Head of caudate nucleus (tissue), 42 donors: ENCODE data around the gene LRRC32.

Experiments used
- DNase-seq, 42 donors: peaks; one replicate each; pipeline versions ENCODE4 v3.0.0 to v3.0.0-alpha.2; 2020 to 2021; ENCODE audit warnings: mixed read lengths in 7 of 42
- intact Hi-C: fragments of 100-400 bp; cut with DNase I; formaldehyde crosslinking; loops from one replicate; pipeline ENCODE4 v1.15.0; 2022

The LRRC32 gene

DNA sequence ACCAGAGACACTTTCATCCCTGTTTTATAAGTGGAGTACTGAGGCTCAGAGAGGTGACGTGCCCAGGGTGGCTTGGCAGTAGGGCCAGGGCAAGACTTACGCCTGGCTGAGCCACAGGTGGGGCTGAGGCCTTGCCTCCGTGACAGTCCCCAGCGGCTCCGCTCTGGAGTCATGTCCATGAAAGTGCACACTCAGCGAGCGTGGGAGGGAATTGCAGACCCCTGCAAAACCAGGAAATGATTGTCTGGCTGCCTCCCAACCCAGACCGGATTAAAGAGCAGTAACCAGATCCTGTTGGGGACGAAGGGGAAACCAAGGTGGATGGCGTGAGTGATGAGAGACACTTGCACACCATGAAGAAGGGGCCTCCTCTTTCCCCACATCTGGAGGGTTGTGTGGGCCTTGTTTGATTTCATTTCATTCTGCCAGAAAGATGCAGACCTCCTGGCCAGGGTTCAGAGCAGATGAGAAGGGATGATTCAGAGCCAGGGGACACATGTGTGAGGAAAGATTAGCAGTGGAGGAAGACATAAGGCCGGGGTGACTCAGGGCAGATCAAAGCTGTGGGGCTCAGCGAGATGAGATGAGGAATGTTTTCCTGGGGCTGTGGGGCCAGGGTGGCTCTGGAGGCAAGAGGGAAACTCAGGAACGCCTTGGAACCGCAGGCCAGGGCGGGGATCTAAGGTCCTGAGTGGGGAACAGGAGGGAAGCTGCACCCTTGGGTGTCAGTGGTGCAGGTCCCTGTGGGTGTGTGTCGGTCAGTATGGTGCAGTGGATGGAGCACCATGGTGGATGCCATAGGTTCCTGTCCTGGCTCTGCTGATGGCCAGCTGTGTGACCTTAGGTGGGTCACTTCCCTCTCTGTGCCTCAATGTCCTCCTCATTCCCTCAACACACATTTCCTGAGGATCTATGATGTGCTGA is 29.9 kb upstream of the LRRC32 start:
- no peak for DNase-seq

DNA sequence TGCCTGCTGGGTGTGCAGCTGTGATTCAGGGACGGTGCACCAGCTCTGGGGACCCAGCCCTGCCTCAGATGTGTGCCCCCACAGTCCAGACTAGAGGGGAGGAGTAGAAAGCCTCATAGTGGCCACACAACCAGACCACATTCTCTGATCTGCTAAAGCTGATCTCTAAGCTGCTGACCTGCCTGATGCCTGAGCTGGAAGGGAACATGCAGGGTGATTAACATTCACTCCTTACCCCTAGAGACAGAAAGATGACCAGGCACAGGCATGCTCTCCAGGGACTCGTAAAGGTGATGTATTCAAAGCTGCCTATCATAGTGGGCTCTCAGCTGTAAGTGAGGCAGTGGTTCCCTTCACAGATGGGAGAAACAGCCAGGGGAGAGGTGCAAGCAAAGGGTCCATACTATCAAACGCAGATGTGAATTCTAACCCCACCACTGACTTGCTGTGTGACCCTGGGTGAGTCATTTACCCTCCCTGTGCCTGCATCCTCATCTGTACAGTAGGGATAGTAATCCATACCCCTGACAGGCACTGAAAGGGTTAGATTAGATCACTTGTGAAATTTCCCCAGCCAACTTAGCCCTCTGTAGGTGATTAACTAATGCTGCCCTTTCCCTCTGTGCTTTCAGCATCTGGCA is 29.0 kb upstream of the LRRC32 start:
- intact Hi-C loops, result no loop called here
- no peak for DNase-seq

More for the DNA sequence above, 29.9 kb upstream of the LRRC32 start:
- intact Hi-C loops, result no loop called here

DNA sequence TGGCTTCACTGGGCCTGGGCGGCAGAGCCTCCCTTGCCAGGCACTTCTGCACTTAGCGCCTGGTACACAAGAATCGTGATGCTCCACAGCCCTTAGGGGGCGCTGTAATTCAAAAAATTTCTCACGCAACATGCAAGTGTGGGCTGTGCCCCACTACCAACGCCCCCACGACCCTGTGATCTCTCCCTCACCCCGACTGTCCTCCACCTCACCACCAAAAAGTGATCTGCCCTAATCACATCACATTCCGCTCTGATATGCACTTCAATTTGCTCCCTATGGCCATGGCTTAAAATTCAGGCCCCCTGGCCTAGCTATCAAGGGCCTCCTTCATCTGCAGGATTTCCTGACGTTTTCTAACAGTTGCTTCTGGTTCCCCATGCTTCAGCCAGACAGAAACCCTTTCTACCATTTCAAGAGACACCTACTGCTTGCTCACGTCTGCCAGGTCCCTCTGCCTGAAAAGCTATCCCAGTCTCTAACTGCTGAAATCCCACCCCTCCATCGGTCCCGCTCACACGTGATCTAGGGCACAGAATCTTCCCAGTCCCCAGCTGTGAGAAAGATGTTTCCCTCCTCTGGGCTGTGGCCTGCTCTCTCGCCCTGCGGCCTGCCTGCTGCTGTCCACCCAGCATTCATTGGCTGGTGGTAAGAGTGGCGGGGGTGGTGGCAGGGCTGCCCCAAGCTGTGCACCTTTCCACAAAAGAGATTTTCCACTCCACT is 27.9 kb upstream of the LRRC32 start:
- DNase-seq, result no peak
- intact Hi-C loops, result no loop called here

DNA sequence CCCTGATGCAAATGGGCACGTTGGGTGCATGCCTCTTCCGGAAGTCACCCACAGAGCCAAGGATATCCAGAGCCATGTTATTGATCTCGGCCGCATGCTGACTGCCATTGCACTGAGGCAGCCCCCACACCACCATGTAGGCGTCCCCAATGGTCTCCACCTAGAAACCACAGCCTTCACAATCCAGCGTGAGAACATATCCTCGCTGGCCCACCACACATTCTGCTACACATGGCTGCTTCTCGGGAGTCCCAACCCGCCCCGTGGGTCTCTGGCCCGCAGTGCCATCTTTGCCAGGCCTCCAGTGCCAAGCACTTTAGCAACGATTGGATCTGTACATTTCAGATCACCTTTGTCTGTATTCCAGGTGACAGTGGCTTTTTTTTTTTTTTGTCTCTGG is 26.2 kb upstream of the LRRC32 start:
- DNase-seq, result no peak
- intact Hi-C loops, result no loop called here

DNA sequence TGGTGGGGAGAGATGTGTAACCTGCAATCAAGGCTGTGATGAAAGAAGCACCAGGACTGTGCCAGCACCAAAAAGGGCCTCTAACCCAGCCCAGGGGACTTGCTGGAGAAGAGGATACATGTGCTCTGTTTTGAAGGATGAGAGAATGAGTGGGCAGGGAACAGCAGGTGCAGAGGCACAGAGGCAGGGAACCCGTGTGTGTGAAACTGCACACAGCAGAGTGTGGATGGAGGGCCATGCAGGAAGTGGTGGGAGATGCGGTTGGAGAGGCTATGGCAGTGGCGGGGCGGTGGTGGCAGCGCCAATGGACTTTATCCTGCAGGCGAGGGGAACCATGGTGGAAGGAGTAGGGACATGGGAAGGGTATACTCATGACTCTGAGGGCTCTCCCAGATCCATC is 25.2 kb upstream of the LRRC32 start:
- DNase-seq, result no peak
- intact Hi-C loops, result no loop called here

DNA sequence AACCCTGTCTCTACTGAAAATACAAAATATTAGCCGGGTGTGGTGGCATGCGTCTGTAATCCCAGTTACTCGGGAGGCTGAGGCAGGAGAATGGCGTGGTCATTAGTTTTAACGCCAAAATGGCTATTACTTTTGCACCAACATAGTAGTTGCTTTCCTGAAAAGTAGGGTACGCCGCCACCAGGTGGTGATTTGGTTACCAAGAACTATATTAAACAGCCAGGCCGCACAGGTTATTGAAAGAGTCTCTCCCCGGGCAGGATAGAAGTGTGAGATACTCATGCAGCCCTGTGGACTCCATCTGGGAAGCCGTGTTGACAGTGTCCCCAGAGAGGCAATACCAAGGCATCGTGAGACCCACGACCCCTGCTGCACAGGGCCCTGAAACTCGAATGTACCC is 24.6 kb upstream of the LRRC32 start:
- intact Hi-C loops, result no loop called here
- DNase-seq, result no peak

DNA sequence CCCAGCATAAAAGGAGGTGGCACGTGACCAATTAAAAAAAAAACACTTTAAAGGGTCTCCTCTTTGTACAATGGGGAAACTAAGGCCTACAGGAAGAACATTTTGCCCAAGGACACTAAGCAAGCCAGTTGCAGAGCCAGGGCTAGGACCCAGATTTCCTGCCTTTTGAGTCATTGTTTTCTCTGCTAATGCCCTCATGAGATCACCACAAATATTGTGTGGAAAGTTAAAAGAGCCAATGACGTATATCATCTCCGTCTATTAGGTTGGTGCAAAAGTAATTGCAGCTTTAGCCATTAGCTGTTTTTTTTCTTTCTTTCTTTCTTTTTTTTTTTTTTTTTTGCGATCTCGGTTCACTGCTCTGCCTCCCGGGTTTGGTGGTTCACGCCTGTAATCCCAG is 24.1 kb upstream of the LRRC32 start:
- intact Hi-C loops, result no loop called here
- DNase-seq, result no peak

DNA sequence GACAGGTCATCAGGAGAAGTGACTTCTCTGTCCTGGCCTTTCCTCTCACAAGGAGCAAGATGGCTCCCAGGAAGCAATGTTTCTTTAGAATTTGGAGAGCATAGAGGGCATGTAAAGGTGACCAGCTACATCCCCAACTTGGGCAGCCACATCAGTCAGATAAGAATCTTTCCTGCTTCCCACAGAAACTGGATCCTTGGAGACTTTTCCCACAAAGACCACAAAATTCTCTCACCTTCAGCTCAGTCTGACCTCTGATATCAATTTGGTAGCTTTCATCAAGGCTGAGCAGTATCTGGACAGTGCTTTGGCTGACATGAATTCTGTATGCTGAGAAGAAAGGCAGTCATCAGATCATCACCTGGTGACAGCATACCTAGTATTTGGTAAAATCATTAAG is 23.3 kb upstream of the LRRC32 start:
- DNase-seq, result no peak
- intact Hi-C loops, result no loop called here

DNA sequence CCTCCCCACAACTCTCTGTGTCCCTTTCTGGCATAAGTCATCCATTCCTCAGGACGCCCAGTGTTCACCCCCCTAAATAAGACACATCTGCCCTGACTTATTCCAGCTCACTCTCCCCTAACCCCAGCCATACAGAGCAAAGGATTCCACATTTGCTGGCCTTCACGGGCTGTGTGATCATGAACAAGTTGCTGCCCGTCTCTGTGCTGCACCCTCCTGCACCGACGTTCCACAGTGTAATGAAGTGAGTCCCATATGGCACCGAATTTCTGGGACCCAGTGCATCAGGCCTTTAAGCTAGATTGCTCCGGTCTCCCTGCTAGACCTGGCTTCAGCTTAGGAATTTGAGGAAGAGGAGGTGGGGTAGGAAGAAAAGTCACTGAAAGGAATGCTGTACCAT is 22.4 kb upstream of the LRRC32 start:
- no peak for DNase-seq
- intact Hi-C loops, result no loop called here

DNA sequence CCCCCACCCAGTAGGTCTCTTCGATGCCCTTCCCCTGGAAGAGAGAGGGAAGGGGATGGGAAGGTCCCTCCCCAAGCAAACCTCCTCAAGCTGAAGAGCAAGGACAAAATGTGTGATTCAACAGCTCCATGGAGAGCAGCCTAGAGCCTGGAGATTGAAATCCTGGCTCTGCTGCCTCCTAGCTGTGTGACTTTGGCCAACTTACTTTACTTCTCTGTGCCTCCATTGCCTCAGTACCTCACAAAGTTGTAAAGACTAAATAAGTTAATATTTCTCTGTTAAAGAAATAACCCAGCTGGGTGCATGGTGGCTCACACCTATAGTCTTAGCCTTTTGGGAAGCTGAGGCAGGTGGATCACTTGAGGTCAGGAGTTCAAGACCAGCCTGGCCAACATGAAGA is 21.1 kb upstream of the LRRC32 start:
- no peak for DNase-seq
- intact Hi-C loops, result no loop called here

DNA sequence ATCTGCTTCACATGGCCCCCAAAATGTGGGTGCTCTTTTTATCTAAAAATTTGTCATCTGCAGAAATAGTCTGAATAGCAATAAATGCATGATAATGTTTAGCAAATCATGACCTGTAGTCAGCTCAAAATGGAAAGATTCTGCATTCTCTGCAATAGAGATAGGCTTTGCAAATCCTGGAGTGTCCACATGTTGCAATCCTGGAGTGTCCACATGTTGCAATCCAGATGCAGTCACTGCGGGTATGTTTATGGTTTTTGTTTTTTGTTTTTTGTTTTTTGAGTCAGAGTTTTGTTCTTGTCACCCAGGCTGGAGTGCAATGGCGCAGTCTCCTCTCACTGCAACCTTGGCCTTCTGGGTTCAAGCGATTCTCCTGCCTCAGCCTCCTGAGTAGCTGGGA is 20.2 kb upstream of the LRRC32 start:
- intact Hi-C loops, result no loop called here
- no peak for DNase-seq

DNA sequence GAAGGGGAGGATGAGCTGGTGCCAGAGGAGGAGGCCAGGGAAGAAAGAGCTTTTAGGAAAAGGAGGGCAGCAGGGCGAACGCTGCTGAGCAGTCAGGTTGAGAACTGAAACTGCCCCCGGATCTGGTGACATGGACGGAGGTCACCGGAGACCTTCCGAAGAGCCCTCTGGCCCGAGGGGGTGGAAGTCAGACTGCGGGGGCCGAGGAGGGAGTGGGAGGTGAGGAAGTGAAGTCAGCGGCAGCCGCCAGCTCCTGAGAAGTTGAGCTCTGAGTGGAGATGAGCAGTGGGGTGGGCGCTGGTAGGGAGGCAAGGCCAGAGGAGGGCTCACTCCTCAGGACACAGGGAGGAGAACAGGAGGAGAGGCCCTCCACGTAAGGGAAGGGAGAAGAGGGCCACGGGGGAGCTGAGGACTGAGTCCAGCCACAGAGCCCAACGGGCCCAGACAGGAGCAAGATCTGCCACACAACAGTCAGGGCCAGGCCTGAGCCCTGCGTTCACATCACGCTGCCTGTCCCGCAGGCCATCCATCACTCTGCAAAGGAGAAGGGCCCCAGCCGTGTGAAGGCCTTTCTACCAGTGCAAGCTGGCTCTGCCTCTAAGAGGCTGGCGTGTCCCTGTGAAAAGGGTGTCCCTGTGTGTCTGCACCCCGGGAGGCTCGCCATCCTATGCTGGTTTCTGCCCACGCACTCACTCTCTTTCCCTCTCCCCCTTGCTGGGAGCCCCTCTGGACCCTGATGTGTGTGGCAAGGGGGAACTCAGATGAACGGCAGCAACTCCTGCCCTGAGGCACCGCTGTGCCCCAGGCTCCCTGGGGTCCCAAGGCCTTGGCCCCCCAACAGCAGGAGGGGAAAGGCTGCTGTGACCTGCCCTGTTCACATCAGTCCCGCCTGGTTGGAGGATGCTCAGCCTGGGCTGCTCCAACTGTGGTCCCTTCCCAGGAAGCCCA is 19.0 kb upstream of the LRRC32 start:
- DNase-seq, result no peak
- intact Hi-C loops, result no loop called here

DNA sequence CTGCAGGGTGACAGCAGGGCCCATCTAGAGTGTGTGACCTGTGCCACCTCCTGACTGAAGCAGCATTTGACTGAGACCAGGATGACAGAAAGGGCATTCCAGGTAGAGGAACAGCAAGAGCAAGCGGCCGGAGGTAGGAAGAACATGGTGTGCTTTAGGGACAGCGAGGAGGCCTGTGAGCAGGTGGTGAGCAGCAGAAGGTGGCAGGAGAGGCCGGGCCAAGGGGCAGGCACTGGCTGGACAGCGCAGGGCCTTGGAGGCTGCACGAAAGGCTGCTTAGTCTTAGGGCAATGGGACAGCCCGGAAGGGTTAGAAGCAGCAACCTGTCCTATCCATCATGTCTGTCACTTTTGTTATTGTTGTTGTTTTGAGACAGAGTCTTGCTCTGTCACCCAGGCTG is 17.6 kb upstream of the LRRC32 start:
- DNase-seq, result no peak
- intact Hi-C loops, result no loop called here

DNA sequence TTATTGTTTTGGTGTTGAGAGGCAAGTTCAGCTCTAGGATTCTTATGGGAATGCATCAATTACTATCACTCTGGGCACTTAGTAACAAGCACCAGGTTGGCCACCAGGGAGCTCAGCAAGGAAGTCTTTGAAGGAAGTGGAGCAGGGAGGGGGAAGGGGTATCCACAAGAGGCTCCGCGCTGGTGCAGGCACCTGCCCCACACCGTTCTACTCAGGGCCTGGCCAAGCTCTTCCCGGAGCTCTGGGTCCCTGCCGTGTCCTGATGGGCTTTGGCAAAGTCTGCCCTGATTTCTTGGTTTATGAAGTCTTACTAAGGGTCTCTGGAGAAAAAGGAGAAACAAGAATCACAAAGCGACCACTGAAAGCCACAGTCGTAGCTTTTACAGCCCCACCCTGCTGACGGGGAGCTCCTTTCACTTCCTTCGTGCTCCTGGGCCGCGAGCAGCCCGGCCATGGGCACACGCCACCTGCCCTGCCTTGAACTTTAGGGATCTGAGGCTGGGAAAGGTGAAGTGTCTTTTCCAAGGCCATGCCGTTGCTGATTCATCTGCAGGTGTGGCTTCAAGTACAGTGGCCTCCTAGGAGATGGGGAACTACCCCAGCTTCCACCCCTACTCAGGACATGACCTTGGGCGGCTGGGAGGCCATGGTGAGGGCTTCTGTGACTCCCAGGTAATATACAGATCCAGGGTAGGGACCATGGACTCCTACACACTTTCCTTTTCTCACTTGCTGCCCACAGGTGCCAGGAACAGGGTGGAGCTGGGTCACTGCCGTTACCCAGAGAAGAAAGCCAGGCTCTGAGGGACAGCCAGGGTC is 15.9 kb upstream of the LRRC32 start:
- no peak for DNase-seq
- intact Hi-C loops, result no loop called here

DNA sequence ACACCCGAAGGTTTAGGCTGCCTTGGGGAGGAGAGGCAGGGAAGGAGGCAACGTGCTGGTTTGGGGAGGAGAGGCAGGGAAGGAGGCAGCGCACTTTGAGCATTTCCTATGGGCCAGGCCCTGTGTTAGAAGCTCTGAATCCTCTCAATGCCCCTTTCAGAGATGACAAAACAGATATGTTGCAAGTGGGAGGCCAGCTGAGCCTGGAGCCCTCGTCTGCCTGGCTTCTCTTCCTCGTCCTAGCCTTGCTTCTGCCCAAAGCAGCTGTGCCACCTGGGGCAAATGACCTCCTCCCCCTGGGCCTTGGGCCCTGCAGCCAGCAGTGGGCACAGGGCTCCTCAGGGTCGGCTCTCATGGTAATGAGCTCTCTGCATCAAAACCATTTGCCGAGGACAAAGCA is 15.3 kb upstream of the LRRC32 start:
- DNase-seq, result no peak
- intact Hi-C loops, result no loop called here

DNA sequence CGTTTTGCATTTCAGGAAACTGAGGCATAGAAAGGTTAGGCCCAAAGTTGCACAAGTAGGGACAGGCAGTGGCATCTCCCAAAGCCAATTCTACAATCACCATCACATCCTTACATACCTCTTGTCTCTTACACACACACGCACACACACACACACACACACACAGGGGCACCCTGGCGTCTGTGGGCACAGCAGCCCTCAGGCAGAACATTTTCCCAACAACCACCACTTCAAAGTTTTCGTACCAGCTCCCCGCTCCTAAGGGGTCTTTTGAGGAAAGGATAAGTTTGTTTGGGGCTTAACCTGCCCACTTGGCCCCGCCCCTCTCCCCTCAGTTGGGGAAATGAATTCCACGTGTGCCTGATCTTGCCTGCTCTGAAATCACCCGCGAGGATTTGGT is 14.7 kb upstream of the LRRC32 start:
- no peak for DNase-seq
- intact Hi-C loops, result no loop called here

DNA sequence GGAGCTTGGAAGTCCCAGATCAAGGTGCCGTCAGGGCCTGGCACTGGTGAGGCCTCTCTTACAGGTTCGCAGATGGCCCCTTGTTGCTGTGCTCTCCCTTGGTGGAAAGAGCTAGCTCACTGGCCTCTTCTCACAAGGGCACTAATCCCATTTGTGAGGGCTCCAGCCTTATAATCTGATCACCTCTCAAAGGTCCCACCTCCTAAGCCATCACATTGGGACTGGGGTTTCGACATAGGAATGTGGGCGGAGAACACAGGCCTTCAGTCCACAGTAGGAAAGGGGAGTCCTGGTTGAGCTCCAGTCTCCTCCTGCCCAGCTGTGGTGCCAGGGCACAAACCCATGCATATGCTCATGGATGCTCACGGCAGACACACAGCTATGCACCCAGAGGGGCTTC is 14.0 kb upstream of the LRRC32 start:
- intact Hi-C loops, result no loop called here
- no peak for DNase-seq
